GM23248 (cell line): ENCODE measurements around the gene LZTS2. TPM values are rescaled to one million over a fixed set of nuclear protein-coding genes. Genes with fewer than 3 reads are reported as not detected.

ENCODE experiments used
- DNase-seq: peaks from one replicate; pipeline ENCODE4 v3.0.0-alpha.2; 2015
- H2AFZ ChIP-seq: fragments of 200-600 bp; sonication (generic); 2 replicates; pipeline ENCODE4 v1.6.1; 2016; ENCODE audit warnings: antibody characterized with exemption
- H3F3A ChIP-seq: fragments of 200-600 bp; sonication (generic); 2 replicates; pipeline ENCODE4 v1.6.1; 2016; ENCODE audit warnings: mild to moderate bottlenecking, antibody characterized with exemption, mixed run types; ENCODE audit not compliant: insufficient read depth
- H3K27ac ChIP-seq: fragments of 200-600 bp; sonication (generic); 2 replicates; pipeline ENCODE4 v1.5.1; 2016; ENCODE audit warnings: mild to moderate bottlenecking
- H3K27me3 ChIP-seq: fragments of 200-600 bp; sonication (generic); replicated peaks from 2 replicates; pipeline ENCODE4 v1.6.1; 2016; ENCODE audit warnings: mild to moderate bottlenecking; ENCODE audit not compliant: insufficient read depth
- H3K36me3 ChIP-seq: fragments of 200-600 bp; sonication (generic); 2 replicates; pipeline ENCODE4 v1.6.1; 2016; ENCODE audit warnings: low read depth, mild to moderate bottlenecking
- H3K4me1 ChIP-seq: fragments of 200-600 bp; sonication (generic); 2 replicates; pipeline ENCODE4 v1.6.1; 2016; ENCODE audit warnings: mild to moderate bottlenecking; ENCODE audit not compliant: insufficient read depth
- H3K4me2 ChIP-seq: fragments of 200-600 bp; sonication (generic); one replicate; pipeline ENCODE4 v1.6.1; 2016; ENCODE audit warnings: mild to moderate bottlenecking; ENCODE audit not compliant: unreplicated experiment
- H3K4me3 ChIP-seq: fragments of 200-600 bp; sonication (generic); 2 replicates; pipeline ENCODE4 v1.5.1; 2016; ENCODE audit warnings: mild to moderate bottlenecking
- H3K79me2 ChIP-seq: fragments of 200-600 bp; sonication (generic); 2 replicates; pipeline ENCODE4 v1.6.1; 2016; ENCODE audit warnings: mild to moderate bottlenecking; ENCODE audit not compliant: insufficient read depth
- H3K9ac ChIP-seq: fragments of 200-600 bp; sonication (generic); 2 replicates; pipeline ENCODE4 v1.6.1; 2016; ENCODE audit warnings: mild to moderate bottlenecking
- H3K9me2 ChIP-seq: fragments of 200-600 bp; sonication (generic); 2 replicates; pipeline ENCODE4 v1.6.1; 2016; ENCODE audit warnings: mixed run types, mild to moderate bottlenecking, moderate library complexity; ENCODE audit not compliant: insufficient read depth
- H3K9me3 ChIP-seq: fragments of 200-600 bp; sonication (generic); one replicate; pipeline ENCODE4 v1.6.1; 2017; ENCODE audit warnings: low read depth
- H4K20me1 ChIP-seq: fragments of 200-600 bp; sonication (generic); 2 replicates; pipeline ENCODE4 v1.6.0; 2016; ENCODE audit not compliant: insufficient read depth
- EZH2 ChIP-seq: fragments of 200-600 bp; sonication (generic); IDR thresholded peaks from 2 replicates; pipeline ENCODE4 v1.6.1; 2018; ENCODE audit warnings: antibody characterized with exemption, mild to moderate bottlenecking; ENCODE audit not compliant: insufficient read depth, poor library complexity, severe bottlenecking
- EZH2phosphoT487 ChIP-seq: fragments of 200-600 bp; sonication (generic); IDR thresholded peaks from 2 replicates; pipeline ENCODE4 v1.6.1; 2018; ENCODE audit warnings: antibody characterized with exemption, moderate library complexity, mild to moderate bottlenecking, low read depth; ENCODE audit not compliant: insufficient read depth
- WGBS, 2 experiments: methylation state at CpG; one replicate each; pipeline ENCODE4 v1.1.6; 2015 to 2017; ENCODE audit warnings: low lambda C conversion rate in 2 of 2, low coverage in 1 of 2; ENCODE audit errors: missing lambda C conversion rate in 2 of 2; 5-methylcytosine and 5-hydroxymethylcytosine counted together
- in situ Hi-C: fragments of 300-500 bp; cut with MboI; formaldehyde crosslinking; loops from 2 replicates; pipeline ENCODE4 v1.15.0; 2020
- polyA plus RNA-seq: library from polyadenylated mRNA; unstranded; fragments of >200 nt; fragmentation: Nextera tagmentation; extraction: Ambion mirVana; gene quantifications from 2 replicates; pipeline ENCODE4 v1.2.1, GENCODE V29; 2016
- total RNA-seq: library from RNA; depleted of rRNA; stranded (reverse); fragments of >200 nt; shearing (Covaris generic); gene quantifications from 2 replicates; pipeline ENCODE4 v1.2.3, GENCODE V29; 2014

Gene LZTS2
- total and polyA plus RNA-seq, 2 experiments from 2014 or later = 51.1 to 95.2 TPM

DNA sequence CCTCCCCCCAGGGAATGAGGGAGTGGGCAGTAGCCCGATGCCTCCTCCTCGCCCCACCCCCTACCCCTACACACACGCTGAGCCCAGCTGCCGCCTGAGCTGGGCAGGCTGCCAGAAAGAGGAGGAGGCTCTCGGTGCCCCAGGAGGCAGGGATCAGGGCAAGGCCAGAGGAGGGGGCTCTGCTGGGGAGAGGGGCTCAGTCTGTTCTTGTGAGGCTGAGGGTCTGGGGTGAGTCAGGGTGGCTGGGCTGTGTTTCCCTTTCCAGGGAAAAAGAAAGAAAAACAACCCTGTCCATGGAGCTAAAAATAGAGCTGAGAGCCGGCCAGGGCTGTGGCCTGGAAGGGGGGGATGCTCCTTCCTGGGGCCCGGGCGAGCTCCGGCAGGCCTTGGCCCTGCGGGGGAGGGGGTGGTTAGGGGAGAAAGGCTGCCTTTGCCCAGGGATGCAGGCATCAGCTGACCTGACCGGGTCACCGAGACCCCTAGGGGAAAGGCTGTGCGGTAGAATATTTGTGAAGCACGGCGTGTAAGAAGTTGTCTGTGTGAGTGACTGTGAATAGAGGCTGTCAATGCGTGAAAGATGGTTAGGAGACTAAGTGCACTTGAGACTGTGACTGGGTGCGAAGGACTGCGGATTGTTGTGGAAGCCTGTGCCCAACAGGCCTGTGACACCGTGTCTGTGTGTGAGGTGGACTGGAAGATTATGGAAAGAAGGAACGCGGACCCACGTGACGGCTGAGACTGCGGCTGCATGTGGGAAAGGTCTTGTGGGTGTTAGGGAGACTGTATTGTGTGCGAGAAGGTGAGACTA is 1.2 kb upstream of the LZTS2 start:
- DNase-seq = peak; percentile 83
- peaks cover 22% of the 10 kb centered on the region for H3K4me1 ChIP-seq
- H3K79me2 ChIP-seq = peaks cover 37% of the 10 kb centered on the region
- peaks cover 29% of the 10 kb centered on the region for H3F3A ChIP-seq
- peak overlapping the region; percentile 81 for H2AFZ ChIP-seq
- WGBS, 2 experiments = 3 to 6% methylated on average over 25 of the region's 25 CpGs
- peak overlapping the region; percentile 86 for H3K4me2 ChIP-seq
- H3K27ac ChIP-seq = peak overlapping the region; percentile 91
- no peaks in the 10 kb centered on the region for H3K27me3 ChIP-seq
- peak overlapping the region; percentile 100 for H3K9ac ChIP-seq
- peak overlapping the region; percentile 98 for H3K4me3 ChIP-seq
- H3K9me3 ChIP-seq = no peaks in the 10 kb centered on the region
- H3K36me3 ChIP-seq = peaks cover 3% of the 10 kb centered on the region
- H4K20me1 ChIP-seq = no peaks in the 10 kb centered on the region
- no peak for TF ChIP-seq EZH2phosphoT487
- TF ChIP-seq EZH2 = no peak
- no peaks in the 10 kb centered on the region for H3K9me2 ChIP-seq
- in situ Hi-C loops = no loop called here

DNA sequence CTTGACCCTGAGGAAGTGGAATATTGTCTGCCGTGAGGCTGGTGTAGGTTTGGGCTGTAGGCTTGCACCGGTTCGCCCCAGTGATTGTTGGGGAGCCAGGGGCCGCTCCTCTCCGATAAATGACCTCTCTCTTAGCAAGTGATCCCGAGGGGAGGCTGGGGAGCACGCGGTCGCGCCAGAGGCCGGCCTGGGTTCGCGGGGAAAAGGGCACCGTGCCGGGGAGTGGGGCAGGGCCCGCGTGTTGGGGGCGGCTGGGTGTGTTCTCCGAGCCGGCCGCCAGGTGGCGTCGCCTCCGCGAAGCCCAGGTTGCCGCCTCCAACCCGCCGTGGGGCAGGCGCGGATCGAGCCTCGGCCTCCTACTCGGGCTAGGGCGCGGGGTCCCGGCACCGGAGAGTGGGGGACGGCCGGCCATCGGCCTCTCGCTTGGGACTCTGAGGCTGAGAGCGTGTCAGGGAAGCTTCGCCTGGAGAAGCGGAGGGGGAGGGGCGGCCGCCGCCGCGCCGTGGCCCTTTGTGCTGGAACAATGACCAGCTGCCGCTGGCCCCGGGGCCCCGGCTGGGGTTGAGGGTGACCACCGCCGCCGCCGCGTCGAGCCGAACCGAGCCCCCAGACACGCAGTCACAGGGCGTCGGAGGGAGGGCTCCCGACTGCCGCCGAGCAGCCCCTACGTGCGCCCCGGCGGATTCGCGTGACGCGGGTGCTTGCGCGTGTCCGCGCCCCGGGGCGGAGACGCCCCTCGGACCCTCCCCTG is 442 bp upstream of the LZTS2 start:
- peak overlapping the region; percentile 98 for H3K4me3 ChIP-seq
- H4K20me1 ChIP-seq = no peaks in the 10 kb centered on the region
- WGBS, 2 experiments = 1 to 2% methylated on average over 39 to 61 of the region's 83 CpGs
- peaks cover 44% of the 10 kb centered on the region for H3K79me2 ChIP-seq
- peaks cover 5% of the 10 kb centered on the region for H3K36me3 ChIP-seq
- H3K4me2 ChIP-seq = peak overlapping the region; percentile 86
- no peak for TF ChIP-seq EZH2phosphoT487
- peaks cover 22% of the 10 kb centered on the region for H3K4me1 ChIP-seq
- peak overlapping the region; percentile 81 for H2AFZ ChIP-seq
- in situ Hi-C loops = no loop called here
- peak overlapping the region; percentile 100 for H3K9ac ChIP-seq
- DNase-seq = peak; percentile 89
- H3F3A ChIP-seq = peaks cover 23% of the 10 kb centered on the region
- no peaks in the 10 kb centered on the region for H3K9me3 ChIP-seq
- no peaks in the 10 kb centered on the region for H3K27me3 ChIP-seq
- H3K27ac ChIP-seq = peak overlapping the region; percentile 91
- H3K9me2 ChIP-seq = no peaks in the 10 kb centered on the region

DNA sequence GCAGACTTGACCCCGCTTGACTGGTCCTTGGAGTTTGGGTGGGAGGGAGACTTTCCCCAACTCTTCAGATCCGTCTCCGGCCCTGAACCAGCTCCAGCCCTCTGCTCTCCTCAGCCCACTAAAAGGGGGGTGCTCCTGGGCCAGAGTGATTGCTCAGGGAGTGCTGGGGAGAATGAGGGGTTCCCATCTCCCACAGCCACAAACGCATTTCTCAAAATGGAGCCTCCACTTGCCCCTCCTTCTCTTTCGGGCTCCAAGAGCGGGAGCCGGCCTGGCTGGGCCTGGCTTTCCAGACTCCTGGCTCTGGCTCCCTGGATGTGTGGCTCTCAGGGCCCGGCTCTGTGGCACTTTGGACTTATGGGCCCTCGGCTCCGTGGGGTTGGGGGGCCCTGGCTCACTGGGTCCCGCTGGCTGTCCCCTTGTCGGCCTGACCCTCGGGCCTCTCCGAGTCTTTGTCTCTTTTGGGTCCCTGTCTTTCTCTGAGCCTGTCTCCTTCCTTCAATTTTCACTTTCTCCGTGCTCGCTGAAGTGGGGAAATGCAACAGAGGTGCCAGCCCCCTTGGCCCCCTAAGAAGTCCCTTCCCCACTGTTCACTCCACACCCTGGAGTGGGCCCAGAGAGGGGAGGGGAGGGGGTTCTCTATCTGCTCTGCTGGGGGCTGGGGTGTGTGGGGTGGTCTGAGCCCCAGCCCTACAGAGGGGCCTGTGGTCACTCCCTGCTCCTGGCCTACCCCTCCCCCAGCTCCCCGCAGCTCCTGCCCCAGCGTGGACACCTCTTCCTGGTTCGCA is 713 bp downstream of the LZTS2 start:
- H3K9ac ChIP-seq = peak overlapping the region; percentile 100
- TF ChIP-seq EZH2phosphoT487 (no peak), EZH2 (no peak)
- peak overlapping the region; percentile 98 for H3K4me3 ChIP-seq
- in situ Hi-C loops = no loop called here
- no peaks in the 10 kb centered on the region for H3K9me2 ChIP-seq
- H2AFZ ChIP-seq = peak overlapping the region; percentile 61
- 3% methylated on average over 19 of the region's 19 CpGs for WGBS, 2 experiments
- peak; percentile 76 for DNase-seq
- H3K4me2 ChIP-seq = peak overlapping the region; percentile 71
- H3K4me1 ChIP-seq = peaks cover 22% of the 10 kb centered on the region
- peaks cover 10% of the 10 kb centered on the region for H3K36me3 ChIP-seq
- peaks cover 23% of the 10 kb centered on the region for H3F3A ChIP-seq
- H3K79me2 ChIP-seq = peaks cover 56% of the 10 kb centered on the region
- no peaks in the 10 kb centered on the region for H4K20me1 ChIP-seq
- peak overlapping the region; percentile 91 for H3K27ac ChIP-seq
- no peaks in the 10 kb centered on the region for H3K9me3 ChIP-seq
- H3K27me3 ChIP-seq = no peaks in the 10 kb centered on the region

DNA sequence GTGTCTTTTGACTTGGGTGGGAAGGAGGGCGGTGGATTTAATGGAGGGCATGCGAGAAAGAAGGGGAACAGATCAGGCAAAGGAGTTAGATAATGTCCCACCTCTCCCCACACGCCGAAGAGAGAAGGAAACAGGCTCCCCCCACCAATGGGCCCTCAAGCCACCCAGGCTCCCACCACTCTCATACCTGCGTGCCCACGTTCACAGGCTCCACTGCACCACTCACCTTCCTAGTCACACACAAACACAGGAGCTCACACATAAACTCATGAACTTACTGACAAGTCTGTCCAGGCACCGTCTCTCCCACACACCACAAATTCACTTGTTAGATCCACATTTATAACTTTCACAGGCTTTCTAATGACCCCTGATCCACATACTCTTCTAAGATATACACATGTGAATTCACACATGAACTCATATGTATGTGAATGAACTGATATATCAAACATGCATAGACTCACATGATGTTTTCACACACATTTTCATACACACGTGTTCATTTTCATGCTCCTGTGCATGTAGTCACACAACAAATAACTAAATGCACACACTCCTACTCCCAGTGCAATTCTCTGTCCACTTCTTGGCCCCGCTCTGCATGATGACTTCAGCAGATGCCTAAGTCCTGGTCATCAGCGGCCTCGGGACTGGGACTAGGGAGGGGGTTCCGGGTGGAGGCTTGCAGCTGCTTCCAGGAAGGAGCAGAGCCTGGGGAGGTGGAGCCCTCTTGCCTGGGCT is 1.5 kb downstream of the LZTS2 start:
- Histone ChIP-seq H3K36me3 (peaks cover 15% of the 10 kb centered on the region), H4K20me1 (no peaks in the 10 kb centered on the region), H3K4me1 (peaks cover 22% of the 10 kb centered on the region)

More for the DNA sequence above, 1.5 kb downstream of the LZTS2 start:
- WGBS, 2 experiments = 23 to 25% methylated on average over 12 of the region's 12 CpGs
- Histone ChIP-seq H2AFZ (no peak overlapping the region), H3K4me2 (peak overlapping the region; percentile 71), H3K4me3 (peak overlapping the region; percentile 98), H3K9me2 (no peaks in the 10 kb centered on the region), H3K9ac (peak overlapping the region; percentile 100), H3K27me3 (no peaks in the 10 kb centered on the region), H3F3A (peaks cover 19% of the 10 kb centered on the region), H3K79me2 (peaks cover 64% of the 10 kb centered on the region), H3K27ac (peak overlapping the region; percentile 91), H3K9me3 (no peaks in the 10 kb centered on the region)
- TF ChIP-seq EZH2 (no peak), EZH2phosphoT487 (no peak)
- DNase-seq = peak; percentile 97
- in situ Hi-C loops = no loop called here
